ENCODE data around the gene EXD2.

The EXD2 gene

DNA sequence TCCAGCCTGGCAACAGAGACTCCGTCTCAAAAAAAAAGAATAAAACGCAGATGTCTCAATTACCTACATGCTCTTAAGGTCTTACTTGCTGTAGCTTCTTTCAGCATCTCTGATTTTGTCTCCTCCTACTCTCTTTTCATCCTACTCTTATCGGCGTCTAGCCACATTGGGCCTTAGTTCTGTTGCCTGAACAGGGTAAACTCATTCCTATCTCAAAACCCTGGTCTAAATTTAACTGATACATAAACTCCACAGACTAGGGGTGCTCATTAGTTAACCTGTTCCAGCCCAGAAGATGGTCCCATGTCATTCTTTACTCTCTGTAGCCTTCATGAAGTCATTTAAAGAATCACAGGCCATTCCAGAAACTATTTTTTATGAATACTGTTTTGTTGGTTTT, 33.6 kb downstream of the EXD2 start:
- TF ChIP-seq, protein P1, sequence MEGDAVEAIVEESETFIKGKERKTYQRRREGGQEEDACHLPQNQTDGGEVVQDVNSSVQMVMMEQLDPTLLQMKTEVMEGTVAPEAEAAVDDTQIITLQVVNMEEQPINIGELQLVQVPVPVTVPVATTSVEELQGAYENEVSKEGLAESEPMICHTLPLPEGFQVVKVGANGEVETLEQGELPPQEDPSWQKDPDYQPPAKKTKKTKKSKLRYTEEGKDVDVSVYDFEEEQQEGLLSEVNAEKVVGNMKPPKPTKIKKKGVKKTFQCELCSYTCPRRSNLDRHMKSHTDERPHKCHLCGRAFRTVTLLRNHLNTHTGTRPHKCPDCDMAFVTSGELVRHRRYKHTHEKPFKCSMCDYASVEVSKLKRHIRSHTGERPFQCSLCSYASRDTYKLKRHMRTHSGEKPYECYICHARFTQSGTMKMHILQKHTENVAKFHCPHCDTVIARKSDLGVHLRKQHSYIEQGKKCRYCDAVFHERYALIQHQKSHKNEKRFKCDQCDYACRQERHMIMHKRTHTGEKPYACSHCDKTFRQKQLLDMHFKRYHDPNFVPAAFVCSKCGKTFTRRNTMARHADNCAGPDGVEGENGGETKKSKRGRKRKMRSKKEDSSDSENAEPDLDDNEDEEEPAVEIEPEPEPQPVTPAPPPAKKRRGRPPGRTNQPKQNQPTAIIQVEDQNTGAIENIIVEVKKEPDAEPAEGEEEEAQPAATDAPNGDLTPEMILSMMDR (IDR thresholded peaks at IDR 0.05; ENCODE audit: low read depth, low read length), result no peak
- no peak for DNase-seq (ENCODE audit: low read depth, low spot score)
- no peak overlapping the region for H3K4me3 ChIP-seq (ENCODE audit: low read depth, low read length)
- in situ Hi-C loops (cut with HindIII; ENCODE audit: low sequenced_read_pairs), result no loop called here

DNA sequence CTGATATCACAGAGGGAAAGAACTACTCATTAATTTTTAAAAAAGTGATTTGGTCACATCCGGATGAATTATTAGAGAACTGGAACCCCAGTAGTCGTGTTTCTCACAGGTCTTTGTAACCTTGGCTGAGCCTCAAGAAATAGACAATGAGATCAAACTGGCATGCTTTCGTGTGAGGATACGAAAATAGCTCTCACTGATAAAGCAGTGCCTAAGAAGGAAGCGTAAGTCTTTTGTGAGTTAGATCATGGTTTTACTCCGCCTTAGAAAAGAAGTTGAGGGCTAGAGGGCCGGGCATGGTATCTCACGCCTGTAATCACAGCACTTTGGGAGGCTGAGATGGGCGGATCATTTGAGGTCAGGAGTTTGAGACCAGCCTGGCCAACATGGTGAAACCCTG, 34.9 kb downstream of the EXD2 start:
- TF ChIP-seq, protein P1 (IDR thresholded peaks at IDR 0.05; ENCODE audit: low read depth, low read length), result no peak
- DNase-seq (ENCODE audit: low read depth, low spot score), result no peak
- H3K4me3 ChIP-seq (ENCODE audit: low read depth, low read length), result no peak overlapping the region
- in situ Hi-C loops (cut with HindIII; ENCODE audit: low sequenced_read_pairs), result no loop called here

DNA sequence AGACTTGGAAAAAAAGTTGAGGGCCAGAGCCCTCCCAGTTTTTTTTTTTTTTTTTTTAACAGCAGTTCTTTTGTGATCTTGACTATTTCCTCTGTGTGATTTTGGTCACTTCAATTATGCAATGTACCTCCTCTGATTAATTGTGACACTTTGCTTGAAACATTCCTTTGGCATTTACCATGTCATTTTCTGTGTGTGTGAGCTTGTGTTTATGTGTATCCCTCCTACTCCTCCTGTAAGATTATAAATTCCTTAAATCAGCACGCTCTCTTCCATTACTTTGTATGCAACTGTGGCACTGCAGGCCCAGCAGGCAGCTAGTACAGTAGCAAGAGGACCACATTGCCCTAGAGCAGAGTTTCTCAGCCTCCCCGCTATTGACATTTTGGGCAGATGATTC, 35.4 kb downstream of the EXD2 start:
- H3K4me3 ChIP-seq (ENCODE audit: low read depth, low read length), result no peak overlapping the region
- in situ Hi-C loops (cut with HindIII; ENCODE audit: low sequenced_read_pairs), result no loop called here
- TF ChIP-seq, protein P1 (IDR thresholded peaks at IDR 0.05; ENCODE audit: low read depth, low read length), result no peak
- DNase-seq (ENCODE audit: low read depth, low spot score), result no peak

DNA sequence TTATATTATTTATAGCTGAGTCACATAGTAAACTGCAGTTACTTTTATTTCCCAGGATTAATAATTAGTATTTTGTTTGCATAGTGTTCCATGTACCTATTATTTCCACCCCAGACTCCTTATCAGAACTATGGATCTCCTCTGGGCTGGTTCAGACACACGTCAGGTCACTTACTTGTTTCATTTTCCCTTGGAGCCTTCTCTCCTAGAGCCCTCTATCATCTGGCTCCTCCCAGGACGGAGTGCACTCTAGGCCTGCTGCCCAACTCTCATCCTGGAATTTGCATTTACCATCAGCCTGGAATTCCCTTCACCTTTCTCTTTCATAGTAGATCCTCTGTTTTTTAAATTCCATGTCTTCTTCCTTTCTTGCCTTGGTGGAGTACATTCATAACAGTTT, 40.2 kb downstream of the EXD2 start:
- no peak overlapping the region for H3K4me3 ChIP-seq (ENCODE audit: low read depth, low read length)
- DNase-seq (ENCODE audit: low read depth, low spot score), result no peak
- TF ChIP-seq, protein P1 (IDR thresholded peaks at IDR 0.05; ENCODE audit: low read depth, low read length), result no peak
- in situ Hi-C loops (cut with HindIII; ENCODE audit: low sequenced_read_pairs), result no loop called here

DNA sequence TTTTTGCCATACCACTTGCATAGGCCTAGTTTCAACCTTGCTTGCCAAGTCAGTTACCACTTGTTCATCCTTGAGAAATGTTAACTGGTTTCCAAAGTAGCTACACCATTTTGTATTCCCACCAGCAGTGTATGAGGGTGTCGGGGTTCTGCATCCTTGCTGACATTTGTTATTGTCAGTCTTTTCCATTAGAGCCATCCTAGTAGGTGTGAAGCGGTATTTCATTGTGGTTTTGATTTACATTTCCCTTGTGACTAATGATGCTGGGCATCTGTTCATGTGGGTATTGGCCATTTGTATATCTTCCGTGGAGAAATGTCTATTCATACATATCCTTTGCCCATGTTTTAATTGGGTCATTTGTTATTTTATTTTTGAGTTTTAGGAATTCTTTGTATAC, 41.1 kb downstream of the EXD2 start:
- TF ChIP-seq, protein P1 (IDR thresholded peaks at IDR 0.05; ENCODE audit: low read depth, low read length), result no peak
- in situ Hi-C loops (cut with HindIII; ENCODE audit: low sequenced_read_pairs), result no loop called here

DNA sequence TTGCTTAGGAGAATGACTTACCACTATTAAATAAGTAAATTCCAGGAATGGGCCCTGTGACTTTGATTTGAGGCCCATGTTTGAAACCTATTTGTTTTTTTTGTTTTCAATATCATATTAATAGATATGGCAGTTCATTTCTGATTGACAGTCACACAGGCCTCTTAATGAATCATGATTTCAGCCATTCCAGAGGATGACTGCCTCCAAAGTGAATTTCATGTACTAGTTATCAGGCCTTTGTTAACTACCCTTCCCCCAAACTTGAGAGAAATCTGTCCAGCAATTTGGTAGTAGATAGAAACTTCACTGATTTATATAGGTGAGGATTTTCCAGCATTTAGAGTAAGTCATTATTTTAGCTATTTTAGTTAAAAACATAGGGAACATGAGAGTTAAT, 42.8 kb downstream of the EXD2 start:
- in situ Hi-C loops (cut with HindIII; ENCODE audit: low sequenced_read_pairs), result no loop called here
- no peak overlapping the region for H3K4me3 ChIP-seq (ENCODE audit: low read depth, low read length)
- DNase-seq (ENCODE audit: low read depth, low spot score), result no peak
- TF ChIP-seq, protein P1 (IDR thresholded peaks at IDR 0.05; ENCODE audit: low read depth, low read length), result no peak

More for the DNA sequence above, 41.1 kb downstream of the EXD2 start:
- no peak for DNase-seq (ENCODE audit: low read depth, low spot score)
- H3K4me3 ChIP-seq (ENCODE audit: low read depth, low read length), result no peak overlapping the region

DNA sequence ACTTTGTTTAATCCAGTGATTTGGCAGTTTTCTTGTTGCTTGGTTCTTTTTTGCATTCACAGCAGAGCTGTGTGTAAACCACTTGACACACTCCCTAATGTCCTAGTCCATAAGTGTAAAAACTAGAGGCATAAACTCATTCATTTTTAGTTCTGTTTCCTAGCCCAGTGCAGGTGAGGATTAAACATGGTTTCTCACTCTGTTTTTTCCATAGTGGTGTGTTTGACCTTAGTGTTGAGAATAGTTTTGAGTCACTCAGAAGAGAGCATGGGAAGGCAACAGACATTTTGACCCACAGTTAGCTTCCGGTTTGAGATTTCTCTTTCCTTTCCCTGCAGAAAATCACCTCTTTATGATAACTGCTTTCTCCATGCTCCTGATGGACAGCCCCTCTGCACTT, 44.4 kb downstream of the EXD2 start:
- TF ChIP-seq, protein P1 (IDR thresholded peaks at IDR 0.05; ENCODE audit: low read depth, low read length), result no peak
- H3K4me3 ChIP-seq (ENCODE audit: low read depth, low read length), result no peak overlapping the region
- in situ Hi-C loops (cut with HindIII; ENCODE audit: low sequenced_read_pairs), result no loop called here
- DNase-seq (ENCODE audit: low read depth, low spot score), result no peak
